ENCODE measurements around the gene ATXN1.
"Not testable (repeated sequence)": the region's sequence is repeated elsewhere in the genome, so short reads cannot be mapped to it uniquely, and the experiment has no call there.

The ATXN1 gene

GRCh38 chr6:16389642-16390041 lies 371.6 kb downstream of the ATXN1 start:
- H3K79me2 ChIP-seq (ENCODE audit: low read length): no peaks in the 10 kb centered on the region
- no peak overlapping the region for H2AFZ ChIP-seq (ENCODE audit: low read depth, low read length)
- H4K20me1 ChIP-seq (ENCODE audit: insufficient read depth, low read length): no peaks in the 10 kb centered on the region
- no peak overlapping the region for H3K4me3 ChIP-seq (ENCODE audit: low read length)
- no peaks in the 10 kb centered on the region for H3K4me1 ChIP-seq (ENCODE audit: low read length)
- H3K27ac ChIP-seq (ENCODE audit: low read length): no peak overlapping the region
- TF ChIP-seq CTCF (IDR thresholded peaks at IDR 0.05; ENCODE audit: low read depth, low read length) (no peak), EZH2phosphoT487 (IDR thresholded peaks at IDR 0.05; ENCODE audit: low read depth) (no peak)
- no peaks in the 10 kb centered on the region for H3K27me3 ChIP-seq (ENCODE audit: low read depth, low read length)
- no peak overlapping the region for H3K4me2 ChIP-seq (ENCODE audit: low read length)
- H3K36me3 ChIP-seq (replicated peaks; ENCODE audit: low read depth, low read length): no peaks in the 10 kb centered on the region
- no peaks in the 10 kb centered on the region for H3K9me3 ChIP-seq (ENCODE audit: insufficient read depth, low read length)
- H3K9ac ChIP-seq (ENCODE audit: low read length): no peak overlapping the region

- Histone ChIP-seq H3K4me2 (ENCODE audit: low read length) (no peak overlapping the region), H3K9ac (ENCODE audit: low read length) (no peak overlapping the region), H3K79me2 (ENCODE audit: low read length) (no peaks in the 10 kb centered on the region), H3K27me3 (ENCODE audit: low read depth, low read length) (no peaks in the 10 kb centered on the region), H3K4me3 (ENCODE audit: low read length) (no peak overlapping the region), H3K4me1 (ENCODE audit: low read length) (no peaks in the 10 kb centered on the region), H3K36me3 (replicated peaks; ENCODE audit: low read depth, low read length) (no peaks in the 10 kb centered on the region), H3K27ac (ENCODE audit: low read length) (no peak overlapping the region), H4K20me1 (ENCODE audit: insufficient read depth, low read length) (no peaks in the 10 kb centered on the region), H2AFZ (ENCODE audit: low read depth, low read length) (no peak overlapping the region), H3K9me3 (ENCODE audit: insufficient read depth, low read length) (no peaks in the 10 kb centered on the region)
- TF ChIP-seq EZH2phosphoT487 (IDR thresholded peaks at IDR 0.05; ENCODE audit: low read depth): no peak
Measured at GRCh38 chr6:16388488-16388887, 372.8 kb downstream of the ATXN1 start.

GRCh38 chr6:16386057-16386456 lies 375.2 kb downstream of the ATXN1 start:
- H3K27ac ChIP-seq (ENCODE audit: low read length): no peak overlapping the region
- no peaks in the 10 kb centered on the region for H3K79me2 ChIP-seq (ENCODE audit: low read length)
- no peaks in the 10 kb centered on the region for H3K27me3 ChIP-seq (ENCODE audit: low read depth, low read length)
- no peak overlapping the region for H3K9ac ChIP-seq (ENCODE audit: low read length)
- no peaks in the 10 kb centered on the region for H4K20me1 ChIP-seq (ENCODE audit: insufficient read depth, low read length)
- no peak overlapping the region for H2AFZ ChIP-seq (ENCODE audit: low read depth, low read length)
- H3K4me3 ChIP-seq (ENCODE audit: low read length): no peak overlapping the region
- H3K9me3 ChIP-seq (ENCODE audit: insufficient read depth, low read length): no peaks in the 10 kb centered on the region
- no peaks in the 10 kb centered on the region for H3K4me1 ChIP-seq (ENCODE audit: low read length)
- no peaks in the 10 kb centered on the region for H3K36me3 ChIP-seq (replicated peaks; ENCODE audit: low read depth, low read length)
- no peak for TF ChIP-seq CTCF (IDR thresholded peaks at IDR 0.05; ENCODE audit: low read depth, low read length)
- no peak overlapping the region for H3K4me2 ChIP-seq (ENCODE audit: low read length)

- Histone ChIP-seq H3K4me2 (ENCODE audit: low read length) (no peak overlapping the region), H3K9me3 (ENCODE audit: insufficient read depth, low read length) (no peaks in the 10 kb centered on the region), H3K27me3 (ENCODE audit: low read depth, low read length) (no peaks in the 10 kb centered on the region), H2AFZ (ENCODE audit: low read depth, low read length) (no peak overlapping the region), H3K36me3 (replicated peaks; ENCODE audit: low read depth, low read length) (no peaks in the 10 kb centered on the region), H3K4me1 (ENCODE audit: low read length) (no peaks in the 10 kb centered on the region), H4K20me1 (ENCODE audit: insufficient read depth, low read length) (no peaks in the 10 kb centered on the region), H3K9ac (ENCODE audit: low read length) (no peak overlapping the region), H3K4me3 (ENCODE audit: low read length) (no peak overlapping the region), H3K27ac (ENCODE audit: low read length) (no peak overlapping the region), H3K79me2 (ENCODE audit: low read length) (no peaks in the 10 kb centered on the region)
- TF ChIP-seq EZH2phosphoT487 (IDR thresholded peaks at IDR 0.05; ENCODE audit: low read depth) (no peak), CTCF (IDR thresholded peaks at IDR 0.05; ENCODE audit: low read depth, low read length) (no peak)
Measured at GRCh38 chr6:16383607-16384206, 377.6 kb downstream of the ATXN1 start.

GRCh38 chr6:16381968-16382367 lies 379.3 kb downstream of the ATXN1 start:
- not testable (repeated sequence) for H2AFZ ChIP-seq (ENCODE audit: low read depth, low read length); H3K9me3 ChIP-seq (ENCODE audit: insufficient read depth, low read length); H3K27me3 ChIP-seq (ENCODE audit: low read depth, low read length); H4K20me1 ChIP-seq (ENCODE audit: insufficient read depth, low read length); H3K4me2 ChIP-seq (ENCODE audit: low read length); H3K4me1 ChIP-seq (ENCODE audit: low read length); H3K79me2 ChIP-seq (ENCODE audit: low read length); H3K27ac ChIP-seq (ENCODE audit: low read length); H3K4me3 ChIP-seq (ENCODE audit: low read length); H3K9ac ChIP-seq (ENCODE audit: low read length); H3K36me3 ChIP-seq (replicated peaks; ENCODE audit: low read depth, low read length)
